T-helper 1 cell treated with Interleukin-12 subunit alpha and Interleukin-12 subunit beta and Interleukin-4 antibody, amounts not matched to agents 30 μg/mL and 1 μg/mL, for 36 hours (primary cell): ENCODE measurements around the gene NLRP12.
"Not testable (repeated sequence)": the region's sequence is repeated elsewhere in the genome, so short reads cannot be mapped to it uniquely, and the experiment has no call there.

Experiments used
- H3K27ac Mint-ChIP-seq: one replicate; pipeline ENCODE4 v1.8.0; 2021; ENCODE audit warnings: mild to moderate bottlenecking, mixed read lengths
- H3K27me3 Mint-ChIP-seq: one replicate; pipeline ENCODE4 v1.8.0; 2021; ENCODE audit warnings: low read depth, mixed read lengths
- H3K36me3 Mint-ChIP-seq: one replicate; pipeline ENCODE4 v1.8.0; 2021; ENCODE audit warnings: low read depth, mixed read lengths
- H3K4me1 Mint-ChIP-seq: one replicate; pipeline ENCODE4 v1.8.0; 2021; ENCODE audit warnings: low read depth, mixed read lengths
- H3K4me3 Mint-ChIP-seq: one replicate; pipeline ENCODE4 v1.8.0; 2021; ENCODE audit warnings: mild to moderate bottlenecking, moderate library complexity, mixed read lengths
- H3K9me3 Mint-ChIP-seq: one replicate; pipeline ENCODE4 v1.8.0; 2021; ENCODE audit warnings: mixed read lengths

The NLRP12 gene

DNA sequence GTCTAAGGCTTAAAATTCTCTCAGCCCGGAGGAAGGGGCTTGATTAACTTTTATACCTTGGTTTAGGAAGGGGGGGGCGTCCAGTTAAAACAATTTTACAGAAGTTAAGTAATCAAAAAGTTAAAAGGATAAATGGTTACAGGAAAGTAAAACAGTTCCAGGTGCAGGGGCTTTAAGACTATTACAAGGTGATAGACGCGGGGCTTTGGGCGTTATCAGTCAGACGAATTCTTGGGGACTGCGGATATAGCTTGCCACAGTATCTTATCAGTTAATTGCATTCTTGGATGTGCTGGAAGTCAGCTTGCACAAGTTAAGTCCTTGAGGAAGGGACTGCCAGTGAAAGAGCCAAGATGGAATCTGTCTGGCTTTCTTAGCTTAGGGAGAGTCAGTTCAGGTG lies 49.6 kb downstream of the NLRP12 start:
- not testable (repeated sequence) for H3K27ac Mint-ChIP-seq, H3K4me3 Mint-ChIP-seq, H3K27me3 Mint-ChIP-seq, H3K36me3 Mint-ChIP-seq, H3K9me3 Mint-ChIP-seq, H3K4me1 Mint-ChIP-seq

DNA sequence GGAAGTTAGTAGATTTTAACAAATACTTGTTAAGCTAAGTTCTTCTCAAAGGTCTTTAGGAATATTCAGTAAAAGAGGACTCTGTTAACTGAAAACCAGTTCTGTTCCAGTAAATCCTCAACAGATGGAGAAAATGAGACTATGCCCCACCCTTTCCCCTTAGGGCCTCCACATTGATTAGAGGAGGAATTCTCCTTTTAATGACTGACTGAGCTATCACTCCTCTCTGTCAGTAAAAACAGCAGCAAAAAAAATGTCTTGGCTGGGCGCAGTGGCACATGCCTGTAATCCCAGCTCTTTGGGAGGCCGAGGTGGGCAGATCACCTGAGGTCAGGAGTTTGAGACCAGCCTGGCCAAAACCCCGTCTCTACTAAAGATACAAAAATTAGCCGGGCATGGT lies 50.1 kb downstream of the NLRP12 start:
- Mint-ChIP-seq H3K36me3 (no peaks in the 10 kb centered on the region), H3K27ac (no peak overlapping the region), H3K9me3 (peaks cover 1% of the 10 kb centered on the region), H3K27me3 (no peaks in the 10 kb centered on the region), H3K4me1 (peaks cover 1% of the 10 kb centered on the region), H3K4me3 (no peak overlapping the region)

DNA sequence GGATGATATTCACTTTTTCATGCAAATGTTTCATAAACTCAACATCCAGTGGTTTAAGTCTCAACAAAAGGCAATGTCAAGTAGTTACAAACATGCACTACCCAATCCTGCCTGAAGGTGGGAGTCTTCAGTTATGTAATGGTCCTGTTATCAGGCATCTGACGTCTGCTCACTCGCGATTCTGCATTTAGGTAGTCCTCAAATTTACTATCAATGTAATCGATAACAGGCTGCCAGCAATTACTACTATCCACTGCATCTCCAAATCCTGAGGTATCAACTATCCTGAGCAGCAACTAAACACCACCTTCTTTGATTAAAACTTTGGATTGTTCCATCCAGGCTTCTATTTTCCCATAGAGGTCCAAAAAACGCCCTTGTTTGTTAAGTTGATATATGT lies 51.2 kb downstream of the NLRP12 start:
- Mint-ChIP-seq H3K27me3 (no peaks in the 10 kb centered on the region), H3K36me3 (no peaks in the 10 kb centered on the region), H3K9me3 (peaks cover 5% of the 10 kb centered on the region), H3K4me1 (peaks cover 1% of the 10 kb centered on the region), H3K4me3 (no peak overlapping the region), H3K27ac (no peak overlapping the region)

DNA sequence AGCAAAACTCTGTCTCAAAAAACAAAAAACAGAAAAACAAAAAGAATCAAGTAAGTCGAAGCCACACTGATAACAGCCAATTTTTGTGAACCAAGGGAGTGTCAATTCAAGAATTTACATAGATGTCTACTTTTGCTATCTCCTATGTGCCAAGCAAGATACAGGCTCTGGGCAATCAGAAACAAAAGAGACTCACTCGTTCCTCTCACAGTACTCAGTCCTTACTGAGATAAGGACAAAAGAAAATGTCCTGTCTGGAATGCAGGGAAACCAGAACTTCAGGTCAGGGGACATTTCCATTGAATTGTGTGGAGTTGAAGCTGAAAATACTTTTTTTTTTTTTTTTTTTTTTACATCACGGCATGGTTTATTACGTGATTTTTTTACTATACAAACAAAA lies 53.0 kb downstream of the NLRP12 start:
- Mint-ChIP-seq H3K4me3 (no peak overlapping the region), H3K27ac (no peak overlapping the region), H3K4me1 (peaks cover 1% of the 10 kb centered on the region), H3K27me3 (no peaks in the 10 kb centered on the region), H3K36me3 (no peaks in the 10 kb centered on the region), H3K9me3 (peaks cover 11% of the 10 kb centered on the region)

DNA sequence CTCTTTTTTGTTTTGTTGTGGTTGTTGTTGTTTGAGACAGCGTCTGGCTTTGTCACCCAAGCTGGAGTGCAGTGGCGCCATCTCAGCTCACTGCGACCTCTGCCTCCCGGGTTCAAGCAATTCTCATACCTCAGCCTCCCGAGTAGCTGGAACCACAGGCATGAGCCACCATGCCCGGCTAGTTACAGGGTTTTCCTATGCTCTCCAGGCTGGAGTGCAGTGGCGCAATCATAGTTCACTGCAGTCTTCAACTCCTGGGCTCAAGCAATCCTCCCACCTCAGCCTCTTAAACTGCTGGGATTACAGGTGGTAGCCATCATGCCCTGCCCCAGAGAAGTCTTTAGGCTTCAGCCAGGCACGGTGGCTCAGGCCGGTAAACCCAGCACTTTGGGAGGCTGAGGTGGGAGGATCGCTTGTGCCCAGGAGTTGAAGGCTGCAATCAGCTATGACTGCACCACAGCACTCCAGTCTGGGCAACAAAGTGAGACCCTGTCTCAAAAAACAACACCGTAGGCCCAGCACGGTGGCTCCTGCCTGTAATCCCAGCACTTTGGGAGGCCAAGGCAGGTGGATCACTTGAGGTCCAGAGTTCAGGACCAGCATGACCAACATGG lies 54.3 kb downstream of the NLRP12 start:
- not testable (repeated sequence) for H3K27me3 Mint-ChIP-seq, H3K27ac Mint-ChIP-seq, H3K4me1 Mint-ChIP-seq, H3K36me3 Mint-ChIP-seq, H3K4me3 Mint-ChIP-seq
- peaks cover 11% of the 10 kb centered on the region for H3K9me3 Mint-ChIP-seq

DNA sequence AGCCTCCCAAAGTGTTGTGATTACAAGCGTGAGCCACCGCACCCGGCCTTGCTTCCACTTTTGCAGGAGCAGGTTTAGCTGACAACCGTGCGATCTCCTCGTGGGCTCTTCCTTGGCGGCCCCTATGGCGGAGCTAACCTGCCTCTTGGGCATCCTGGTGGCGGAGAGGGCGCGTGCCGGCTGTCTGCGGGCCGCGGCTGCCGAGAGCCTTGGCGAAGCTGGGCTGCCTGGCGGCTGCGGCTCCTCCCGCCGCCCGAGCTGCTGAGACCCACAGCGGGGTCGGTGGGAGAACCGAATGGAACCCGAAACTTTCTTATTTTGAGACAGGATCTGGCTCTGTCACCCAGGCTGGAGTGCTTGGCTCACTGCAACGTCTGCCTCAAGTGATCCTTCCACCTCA lies 55.7 kb downstream of the NLRP12 start:
- Mint-ChIP-seq H3K27ac (no peak overlapping the region), H3K4me1 (peaks cover 1% of the 10 kb centered on the region), H3K9me3 (peaks cover 16% of the 10 kb centered on the region), H3K27me3 (no peaks in the 10 kb centered on the region), H3K4me3 (no peak overlapping the region), H3K36me3 (no peaks in the 10 kb centered on the region)

DNA sequence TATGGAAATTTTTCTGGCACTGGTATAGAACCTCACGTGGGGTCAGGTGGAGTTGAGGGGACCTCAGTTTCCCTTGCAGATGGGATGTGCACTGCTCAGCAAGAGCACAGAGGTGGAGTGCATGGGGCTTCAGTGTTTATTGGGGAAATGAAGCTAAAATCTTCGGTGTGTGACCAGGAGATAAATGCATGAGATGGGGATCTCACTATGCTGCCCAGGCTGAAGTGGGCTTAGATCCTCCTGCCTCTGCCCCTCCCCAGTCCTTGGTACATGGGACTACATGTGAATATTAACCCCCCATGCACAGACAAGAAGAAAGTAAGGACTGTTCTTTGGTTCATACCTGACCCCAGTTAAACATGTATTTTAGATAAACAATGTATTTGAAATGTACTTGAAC lies 65.1 kb downstream of the NLRP12 start:
- H3K4me3 Mint-ChIP-seq, H3K27ac Mint-ChIP-seq, H3K27me3 Mint-ChIP-seq, H3K36me3 Mint-ChIP-seq, H3K4me1 Mint-ChIP-seq, H3K9me3 Mint-ChIP-seq: not testable (repeated sequence)
